Right atrium auricular region (tissue), 2 donors: ENCODE results near the gene THRB. TPM values are rescaled to one million over a fixed set of nuclear protein-coding genes. Genes with fewer than 3 reads are reported as not detected.

ENCODE experiments used
- DNase-seq: peaks from one replicate; pipeline ENCODE4 v3.0.0-alpha.2; 2019; ENCODE audit warnings: low spot score
- H3K27ac ChIP-seq, 2 donors: fragments of 200-600 bp; sonication (generic); 1 replicate in 1 of 2; 2 replicates in 1 of 2; pipeline ENCODE4 v1.5.1; 2016 to 2019
- H3K27me3 ChIP-seq, 2 donors: fragments of 200-600 bp; sonication (generic); one replicate each; pipeline versions ENCODE4 v1.5.1 to v1.6.0; 2017 to 2019
- H3K36me3 ChIP-seq: fragments of 200-600 bp; sonication (generic); one replicate; pipeline ENCODE4 v1.5.1; 2016
- H3K4me1 ChIP-seq, 2 donors: fragments of 200-600 bp; sonication (generic); one replicate each; pipeline versions ENCODE4 v1.5.1 to v1.6.0; 2017 to 2019
- H3K4me3 ChIP-seq, 2 donors: fragments of 200-600 bp; sonication (generic); 1 replicate in 1 of 2; 2 replicates in 1 of 2; pipeline ENCODE4 v1.5.1; 2017 to 2019; ENCODE audit warnings: mild to moderate bottlenecking in 1 of 2, moderate library complexity in 1 of 2
- H3K9me3 ChIP-seq, 2 donors: fragments of 200-600 bp; sonication (generic); one replicate each; pipeline ENCODE4 v1.5.1; 2019
- total RNA-seq, 2 donors: library from RNA; depleted of rRNA; stranded (reverse); fragments of >200 nt; gene quantifications; one replicate each; pipeline ENCODE4 v1.1.0, GENCODE V29; 2016
- TF ChIP-seq, protein P1 (sequence below), 2 donors: fragments of 200-600 bp; sonication (generic); IDR thresholded peaks; one replicate each; pipeline ENCODE4 v1.5.1; 2019; ENCODE audit warnings: antibody characterized with exemption in 2 of 2

THRB gene
- total RNA-seq, 2 donors from 2014 or later = 4.2 to 7.0 TPM

DNA sequence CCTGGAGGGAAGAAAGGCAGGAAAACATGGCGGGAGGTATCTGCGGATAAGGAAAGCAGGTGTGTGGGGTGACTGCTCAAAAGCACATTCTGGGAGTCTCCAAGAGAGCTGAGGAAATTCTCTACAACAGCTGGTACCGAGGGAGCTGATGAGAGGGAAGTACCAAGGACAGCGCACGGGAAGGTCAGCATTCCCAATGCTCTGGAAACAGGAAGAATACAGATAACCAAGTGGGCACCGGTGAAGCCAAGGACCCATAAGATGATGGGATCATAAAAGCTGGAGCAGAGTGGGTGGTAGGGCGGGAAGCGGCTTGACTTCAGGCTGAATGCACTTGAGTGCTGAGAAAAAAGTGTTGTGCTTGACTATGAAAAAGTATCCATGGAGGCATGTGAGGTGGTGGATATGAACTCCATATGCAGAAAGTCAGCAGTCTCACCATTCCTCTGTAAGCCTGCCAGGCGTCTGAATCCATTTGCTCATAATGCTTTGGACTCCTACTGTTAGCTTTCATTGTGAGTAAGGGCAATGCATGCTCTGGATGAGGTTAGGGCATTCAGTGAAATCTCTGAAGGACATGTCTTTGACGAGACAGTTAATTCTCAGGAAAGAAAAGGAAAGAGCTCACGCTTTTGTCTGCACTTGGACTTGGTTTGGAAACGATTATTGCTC lies 334.1 kb downstream of the THRB start:
- H3K27me3 ChIP-seq = no peaks in the 10 kb centered on the region
- no peak overlapping the region for H3K4me3 ChIP-seq
- no peaks in the 10 kb centered on the region for H3K9me3 ChIP-seq
- no peak for DNase-seq
- TF ChIP-seq, protein P1, sequence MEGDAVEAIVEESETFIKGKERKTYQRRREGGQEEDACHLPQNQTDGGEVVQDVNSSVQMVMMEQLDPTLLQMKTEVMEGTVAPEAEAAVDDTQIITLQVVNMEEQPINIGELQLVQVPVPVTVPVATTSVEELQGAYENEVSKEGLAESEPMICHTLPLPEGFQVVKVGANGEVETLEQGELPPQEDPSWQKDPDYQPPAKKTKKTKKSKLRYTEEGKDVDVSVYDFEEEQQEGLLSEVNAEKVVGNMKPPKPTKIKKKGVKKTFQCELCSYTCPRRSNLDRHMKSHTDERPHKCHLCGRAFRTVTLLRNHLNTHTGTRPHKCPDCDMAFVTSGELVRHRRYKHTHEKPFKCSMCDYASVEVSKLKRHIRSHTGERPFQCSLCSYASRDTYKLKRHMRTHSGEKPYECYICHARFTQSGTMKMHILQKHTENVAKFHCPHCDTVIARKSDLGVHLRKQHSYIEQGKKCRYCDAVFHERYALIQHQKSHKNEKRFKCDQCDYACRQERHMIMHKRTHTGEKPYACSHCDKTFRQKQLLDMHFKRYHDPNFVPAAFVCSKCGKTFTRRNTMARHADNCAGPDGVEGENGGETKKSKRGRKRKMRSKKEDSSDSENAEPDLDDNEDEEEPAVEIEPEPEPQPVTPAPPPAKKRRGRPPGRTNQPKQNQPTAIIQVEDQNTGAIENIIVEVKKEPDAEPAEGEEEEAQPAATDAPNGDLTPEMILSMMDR (IDR thresholded peaks at IDR 0.05) = no peak
- H3K36me3 ChIP-seq = no peaks in the 10 kb centered on the region
- peaks cover 0 to 4% of the 10 kb centered on the region in 2 donors for H3K4me1 ChIP-seq
- no peak overlapping the region for H3K27ac ChIP-seq

DNA sequence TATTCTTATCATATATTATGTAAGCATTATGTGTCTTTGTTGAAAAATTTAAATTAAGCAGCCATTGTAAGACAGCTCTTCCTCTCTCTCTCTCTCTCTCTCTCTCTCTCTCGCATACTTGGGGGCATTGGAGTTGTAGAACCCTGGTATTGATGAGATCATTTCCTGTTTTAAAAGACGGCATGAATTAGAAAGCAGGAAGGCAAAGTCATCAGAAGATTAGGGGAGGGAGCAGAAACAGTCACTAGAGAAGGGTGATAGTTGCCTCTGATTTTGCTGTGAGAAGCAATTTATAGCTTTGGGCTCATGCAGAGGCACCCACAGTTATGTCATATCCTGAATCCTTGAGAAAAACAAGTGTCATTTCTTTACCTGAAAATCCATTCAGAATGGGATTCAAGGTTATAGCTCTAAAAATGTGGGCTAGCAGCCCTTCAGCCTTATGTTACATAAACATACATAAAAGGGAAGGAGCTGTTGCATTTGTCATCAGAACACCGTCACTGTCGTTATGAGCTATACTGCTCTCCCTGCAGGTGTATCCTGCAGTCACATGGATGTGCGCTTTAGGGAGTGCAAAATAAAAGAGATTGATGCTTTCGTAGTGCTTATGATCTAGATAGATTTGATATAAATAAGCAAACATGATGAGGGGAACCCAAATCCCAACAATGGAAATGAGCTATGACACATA lies 335.7 kb downstream of the THRB start:
- H3K9me3 ChIP-seq = no peaks in the 10 kb centered on the region
- H3K27me3 ChIP-seq = no peaks in the 10 kb centered on the region
- no peaks in the 10 kb centered on the region for H3K36me3 ChIP-seq
- no peak for DNase-seq
- peaks cover 0 to 4% of the 10 kb centered on the region in 2 donors for H3K4me1 ChIP-seq
- no peak overlapping the region for H3K27ac ChIP-seq
- no peak overlapping the region for H3K4me3 ChIP-seq
- TF ChIP-seq, protein P1 (IDR thresholded peaks at IDR 0.05) = no peak

DNA sequence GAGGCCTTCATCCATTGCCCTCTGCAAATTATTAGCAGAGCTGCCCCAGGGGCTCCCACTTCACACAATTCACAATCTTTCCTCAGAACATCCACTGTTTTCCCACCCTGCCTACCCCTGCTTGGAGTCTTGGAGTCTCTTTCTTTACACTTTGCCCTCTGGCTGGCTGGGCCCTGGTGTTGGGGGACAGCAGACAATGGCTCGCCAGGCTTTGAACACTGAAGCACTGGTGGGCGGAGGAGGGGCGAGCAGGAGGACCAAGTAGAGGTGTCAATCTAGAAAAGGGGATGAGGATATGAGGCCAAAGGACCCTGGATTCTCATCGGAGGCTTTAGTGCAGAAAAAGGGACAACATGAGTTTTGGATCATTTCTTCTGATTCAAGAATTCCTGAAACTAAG lies 337.5 kb downstream of the THRB start:
- no peaks in the 10 kb centered on the region for H3K36me3 ChIP-seq
- DNase-seq = no peak
- TF ChIP-seq, protein P1 (IDR thresholded peaks at IDR 0.05) = no peak
- H3K9me3 ChIP-seq = no peaks in the 10 kb centered on the region
- H3K27me3 ChIP-seq = no peaks in the 10 kb centered on the region
- H3K27ac ChIP-seq = no peak overlapping the region
- H3K4me3 ChIP-seq = no peak overlapping the region
- H3K4me1 ChIP-seq = peaks cover 0 to 4% of the 10 kb centered on the region in 2 donors

- no peak for DNase-seq
- no peak overlapping the region for H3K27ac ChIP-seq
- TF ChIP-seq, protein P1 (IDR thresholded peaks at IDR 0.05) = no peak
These were observed 338.2 kb downstream of the THRB start for GRCh38 chr3:24156466-24156865.

DNA sequence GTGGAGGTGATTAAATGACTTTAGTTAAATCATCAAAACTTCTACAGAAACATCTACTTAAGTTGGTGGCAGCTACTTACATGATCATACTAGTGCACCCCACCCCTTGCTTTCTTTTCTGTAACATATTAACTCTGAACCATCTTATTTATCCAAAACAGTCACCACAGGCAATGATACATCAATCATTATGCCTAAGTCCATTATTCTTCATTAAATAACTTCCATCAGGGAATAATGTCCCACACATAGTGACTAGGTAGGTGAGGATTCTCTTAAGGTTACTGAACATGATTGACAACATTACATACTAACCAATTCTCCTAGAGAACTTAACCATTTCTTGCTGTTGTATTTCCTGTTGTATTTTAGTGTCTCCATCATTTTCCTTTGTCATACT lies 339.4 kb downstream of the THRB start:
- Histone ChIP-seq H3K4me1 (no peaks in the 10 kb centered on the region), H3K9me3 (no peaks in the 10 kb centered on the region), H3K27me3 (no peaks in the 10 kb centered on the region), H3K27ac (no peak overlapping the region), H3K36me3 (no peaks in the 10 kb centered on the region), H3K4me3 (no peak overlapping the region)
- no peak for DNase-seq
- TF ChIP-seq, protein P1 (IDR thresholded peaks at IDR 0.05) = no peak

More at GRCh38 chr3:24156466-24156865, 338.2 kb downstream of the THRB start:
- Histone ChIP-seq H3K36me3 (no peaks in the 10 kb centered on the region), H3K4me1 (no peaks in the 10 kb centered on the region), H3K4me3 (no peak overlapping the region), H3K27me3 (no peaks in the 10 kb centered on the region), H3K9me3 (no peaks in the 10 kb centered on the region)
